NCI-H2171 (cell line): ENCODE data around the gene MAGEA12.
"Not testable (repeated sequence)": the region's sequence is repeated elsewhere in the genome, so short reads cannot be mapped to it uniquely, and the experiment has no call there.

ENCODE experiments used
- DNase-seq: peaks from one replicate; lab custom pipeline; 2025; lab: John Stamatoyannopoulos, UW

MAGEA12 gene

GRCh38 chrX:152733261-152733975, at the start of gene MAGEA12, which contains the start of gene CSAG1:
Gene MAGEA12 (plus strand): TSS chrX:152733757. CDS start chrX:152736162, 2,405 bp downstream.
Gene CSAG1 (minus strand): TSS chrX:152733721. CDS start chrX:152732460, 1,261 bp downstream.
- no peak for DNase-seq

GRCh38 chrX:152697952-152698931, 35.3 kb upstream of the MAGEA12 start, which contains the start of gene MAGEA3:
Gene MAGEA3 (plus strand): TSS chrX:152698794. CDS start chrX:152700833, 2,039 bp downstream.
- not testable (repeated sequence) for DNase-seq

GRCh38 chrX:152700390-152700789, 33.2 kb upstream of the MAGEA12 start:
- DNase-seq, result not testable (repeated sequence)

- not testable (repeated sequence) for DNase-seq
Measured at GRCh38 chrX:152706500-152706899, 27.1 kb upstream of the MAGEA12 start.

- not testable (repeated sequence) for DNase-seq
Measured at GRCh38 chrX:152709173-152709572, 24.4 kb upstream of the MAGEA12 start, which contains the start of gene CSAG2. Gene CSAG2 (minus strand): TSS chrX:152709273. CDS start chrX:152709112, 161 bp downstream.

- DNase-seq, result not testable (repeated sequence)
Measured at GRCh38 chrX:152713195-152713594, 20.4 kb upstream of the MAGEA12 start.

- not testable (repeated sequence) for DNase-seq
Measured at GRCh38 chrX:152713815-152714787, 19.5 kb upstream of the MAGEA12 start, which contains the start of gene MAGEA2B. Gene MAGEA2B (plus strand): TSS chrX:152714628. CDS start chrX:152717107, 2,479 bp downstream.

GRCh38 chrX:152725409-152725808, 8.1 kb upstream of the MAGEA12 start:
- no peak for DNase-seq

- DNase-seq, result not testable (repeated sequence)
Measured at GRCh38 chrX:152734143-152734858, 744 bp downstream of the MAGEA12 start.

GRCh38 chrX:152735101-152735500, 1.5 kb downstream of the MAGEA12 start:
- no peak for DNase-seq

GRCh38 chrX:152735860-152736511, 2.4 kb downstream of the MAGEA12 start:
- DNase-seq, result no peak

GRCh38 chrX:152736528-152736927, 3.0 kb downstream of the MAGEA12 start:
- not testable (repeated sequence) for DNase-seq

- DNase-seq, result no peak
Measured at GRCh38 chrX:152738560-152738959, 5.0 kb downstream of the MAGEA12 start.

- not testable (repeated sequence) for DNase-seq
Measured at GRCh38 chrX:152753686-152754650, 20.4 kb downstream of the MAGEA12 start, which contains the start of gene MAGEA2. Gene MAGEA2 (minus strand): TSS chrX:152753842. CDS start chrX:152751363, 2,479 bp downstream.

GRCh38 chrX:152754871-152755270, 21.3 kb downstream of the MAGEA12 start:
- DNase-seq, result not testable (repeated sequence)

GRCh38 chrX:152758918-152759317, 25.4 kb downstream of the MAGEA12 start, which contains the start of gene CSAG3:
Gene CSAG3 (plus strand): TSS chrX:152759218.
- DNase-seq, result not testable (repeated sequence)

GRCh38 chrX:152759544-152759943, 26.0 kb downstream of the MAGEA12 start:
- DNase-seq, result not testable (repeated sequence)

GRCh38 chrX:152761582-152761981, 28.0 kb downstream of the MAGEA12 start:
- not testable (repeated sequence) for DNase-seq
